HG03571 (cell line): Measurements from ENCODE around the gene CST1.
"Not testable (repeated sequence)": the region's sequence is repeated elsewhere in the genome, so short reads cannot be mapped to it uniquely, and the experiment has no call there.

Source experiments
- ATAC-seq: cut with Tn5 transposase; IDR thresholded peaks from one replicate; pipeline ENCODE4 v1.9.1; 2021; ENCODE audit not compliant: unreplicated experiment

CST1 gene

GRCh38 chr20:23750786-23751185 is at the start of gene CST1:
TSS of gene CST1 (minus strand) at chr20:23750935. CDS start at chr20:23750866, 69 bp downstream.
- ATAC-seq, result not testable (repeated sequence)

GRCh38 chr20:23799216-23799847 is 48.6 kb upstream of the CST1 start:
- not testable (repeated sequence) for ATAC-seq

- no peak for ATAC-seq
These were observed 44.8 kb upstream of the CST1 start for GRCh38 chr20:23795526-23795925.

GRCh38 chr20:23794841-23795240 is 44.1 kb upstream of the CST1 start:
- ATAC-seq, result no peak

GRCh38 chr20:23794065-23794464 is 43.3 kb upstream of the CST1 start:
- ATAC-seq, result no peak

- ATAC-seq, result no peak
These were observed 32.7 kb upstream of the CST1 start for GRCh38 chr20:23783447-23783846.

GRCh38 chr20:23782366-23782983 is 31.7 kb upstream of the CST1 start:
- ATAC-seq, result no peak

- ATAC-seq, result not testable (repeated sequence)
These were observed 27.9 kb upstream of the CST1 start for GRCh38 chr20:23778676-23779075.

- ATAC-seq, result not testable (repeated sequence)
These were observed 26.6 kb upstream of the CST1 start for GRCh38 chr20:23777380-23777779.

GRCh38 chr20:23776067-23776771 is 25.5 kb upstream of the CST1 start:
- no peak for ATAC-seq

GRCh38 chr20:23774081-23774480 is 23.3 kb upstream of the CST1 start:
- no peak for ATAC-seq

GRCh38 chr20:23773579-23773978 is 22.8 kb upstream of the CST1 start:
- no peak for ATAC-seq

- ATAC-seq, result no peak
These were observed 22.4 kb upstream of the CST1 start for GRCh38 chr20:23773127-23773526.

GRCh38 chr20:23772074-23772473 is 21.3 kb upstream of the CST1 start:
- no peak for ATAC-seq

- ATAC-seq, result no peak
These were observed 19.6 kb upstream of the CST1 start for GRCh38 chr20:23770384-23770783.

GRCh38 chr20:23768520-23768919 is 17.8 kb upstream of the CST1 start:
- ATAC-seq, result not testable (repeated sequence)

GRCh38 chr20:23766531-23766930 is 15.8 kb upstream of the CST1 start:
- no peak for ATAC-seq

GRCh38 chr20:23765578-23765977 is 14.8 kb upstream of the CST1 start:
- no peak for ATAC-seq

- ATAC-seq, result not testable (repeated sequence)
These were observed 13.9 kb upstream of the CST1 start for GRCh38 chr20:23764630-23765029.

- no peak for ATAC-seq
These were observed 12.6 kb upstream of the CST1 start for GRCh38 chr20:23763345-23763744.

- ATAC-seq, result no peak
These were observed 8.7 kb upstream of the CST1 start for GRCh38 chr20:23759306-23759940.

- not testable (repeated sequence) for ATAC-seq
These were observed 6.1 kb upstream of the CST1 start for GRCh38 chr20:23756792-23757191.
